T-helper 22 cell (primary cell): ENCODE results near the gene ADCY2.

ENCODE experiments used
- DNase-seq: peaks from one replicate; pipeline ENCODE4 v3.0.0-alpha.2; 2020; ENCODE audit warnings: low read depth

Gene ADCY2

GRCh38 chr5:7395947-7396712 is at the start of gene ADCY2:
Gene ADCY2 (plus strand): TSS chr5:7396138. CDS start chr5:7396297, 159 bp downstream.
- no peak for DNase-seq

GRCh38 chr5:7347377-7347776 is 48.6 kb upstream of the ADCY2 start:
- DNase-seq = no peak

GRCh38 chr5:7348168-7348854 is 47.6 kb upstream of the ADCY2 start:
- no peak for DNase-seq

- DNase-seq = no peak
Observed at GRCh38 chr5:7361593-7361992, 34.3 kb upstream of the ADCY2 start.

DNA sequence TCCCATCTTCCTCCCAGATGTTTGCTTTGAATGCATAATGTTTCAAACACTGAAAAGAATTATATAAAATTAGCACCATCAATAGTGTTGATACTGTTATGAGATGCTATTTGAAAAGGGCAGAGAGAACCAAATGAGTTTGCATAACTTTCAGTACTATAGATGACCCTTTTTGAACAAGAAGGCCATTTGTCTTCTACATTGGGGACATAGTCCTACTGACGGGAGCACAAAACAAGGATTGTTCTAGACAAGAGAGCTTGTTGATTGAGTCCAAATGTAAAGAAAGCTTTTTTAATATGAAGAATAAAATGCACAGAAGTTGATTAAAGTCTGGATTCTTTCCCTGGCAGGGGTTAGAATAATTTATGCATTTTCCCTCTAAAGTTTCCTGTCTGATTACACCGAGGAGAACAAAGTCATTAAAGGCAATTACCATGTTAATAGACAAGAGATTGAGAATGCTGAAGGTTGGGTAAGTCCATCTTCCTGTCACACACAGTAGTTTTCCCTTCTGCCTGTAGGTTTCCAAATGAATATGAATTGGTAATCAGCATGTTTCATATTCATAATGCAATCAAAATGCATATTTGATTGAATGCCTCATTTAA is 32.8 kb upstream of the ADCY2 start:
- DNase-seq = no peak

- DNase-seq = no peak
Observed at GRCh38 chr5:7364226-7364875, 31.6 kb upstream of the ADCY2 start.

DNA sequence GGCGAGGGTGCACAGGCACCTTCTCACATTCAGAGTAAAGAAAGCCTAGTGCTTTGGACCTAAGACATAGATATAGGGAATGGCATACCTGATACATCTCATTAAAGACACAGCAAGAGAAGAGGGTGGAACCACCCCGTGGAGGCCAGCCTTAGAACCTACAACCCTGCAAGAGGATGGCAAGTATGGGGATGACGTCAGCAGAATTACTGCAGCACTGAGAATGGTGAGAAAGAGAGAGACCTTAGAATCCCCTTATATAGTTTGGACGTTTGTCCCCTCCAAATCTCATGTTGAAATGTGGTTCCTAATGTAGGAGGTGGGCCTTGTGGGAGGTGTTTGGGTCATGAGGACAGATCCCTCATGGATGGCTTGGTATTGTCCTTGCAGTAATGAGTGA is 28.2 kb upstream of the ADCY2 start:
- DNase-seq = no peak

DNA sequence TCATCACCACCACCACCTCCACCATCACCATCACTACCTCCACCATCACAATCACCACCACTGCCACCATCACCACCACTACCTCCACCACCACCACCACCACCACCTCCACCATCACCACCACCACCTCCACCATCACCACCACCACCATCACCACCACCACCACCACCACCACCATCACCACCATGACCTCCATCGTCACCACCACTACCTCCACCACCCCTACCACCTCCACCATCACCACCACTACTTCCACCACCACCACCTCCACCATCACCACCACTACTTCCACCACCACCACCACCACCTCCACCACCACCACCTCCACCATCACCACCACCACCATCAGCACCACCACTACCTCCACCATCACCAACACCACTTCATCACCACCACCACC is 23.5 kb upstream of the ADCY2 start:
- DNase-seq = no peak

DNA sequence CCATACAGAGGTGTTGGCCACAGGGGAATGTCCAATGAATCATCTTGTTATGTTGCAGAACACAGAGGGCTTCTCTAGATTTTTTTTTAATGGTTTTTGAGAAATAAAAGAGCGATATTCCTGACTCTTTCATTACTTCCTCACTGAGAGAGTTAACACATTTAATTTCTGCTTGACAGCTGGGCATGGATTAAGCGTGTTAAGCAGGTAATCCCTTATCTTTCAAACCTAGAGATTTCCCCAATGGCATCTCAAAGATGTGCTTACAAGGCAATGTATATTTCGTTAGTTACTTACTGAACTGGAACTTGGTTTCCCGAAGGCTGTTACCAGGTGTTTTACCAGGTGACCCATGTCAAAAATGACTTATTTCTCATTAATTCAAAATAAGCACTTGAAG is 21.8 kb upstream of the ADCY2 start:
- DNase-seq = no peak

GRCh38 chr5:7375457-7375856 is 20.5 kb upstream of the ADCY2 start:
- DNase-seq = no peak

- no peak for DNase-seq
Observed at GRCh38 chr5:7376871-7377270, 19.1 kb upstream of the ADCY2 start.

- no peak for DNase-seq
Observed at GRCh38 chr5:7377761-7378160, 18.2 kb upstream of the ADCY2 start.

- DNase-seq = no peak
Observed at GRCh38 chr5:7382588-7382987, 13.3 kb upstream of the ADCY2 start.

GRCh38 chr5:7385681-7386080 is 10.3 kb upstream of the ADCY2 start:
- no peak for DNase-seq

GRCh38 chr5:7388553-7388952 is 7.4 kb upstream of the ADCY2 start:
- no peak for DNase-seq

DNA sequence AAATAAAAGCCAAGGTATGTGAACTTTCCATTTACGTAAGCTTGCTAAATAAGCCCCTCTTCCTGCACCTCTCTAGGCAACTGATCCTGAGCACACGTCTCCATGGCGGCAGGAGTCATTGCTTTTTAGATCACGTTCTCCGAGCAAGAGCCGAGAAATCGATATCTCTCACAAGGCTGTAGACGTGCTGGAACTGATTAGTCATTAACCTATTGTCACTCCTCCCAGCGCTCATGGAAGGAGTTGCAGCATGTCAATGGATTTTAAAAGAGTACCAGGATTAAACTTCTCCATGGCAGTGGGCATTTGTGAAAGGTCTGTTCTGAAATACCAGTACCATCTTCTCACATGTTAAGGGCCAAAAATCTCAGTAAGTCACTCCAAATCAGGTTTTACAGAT is 4.7 kb upstream of the ADCY2 start:
- no peak for DNase-seq

GRCh38 chr5:7391814-7392692 is 3.9 kb upstream of the ADCY2 start:
- no peak for DNase-seq

- DNase-seq = no peak
Observed at GRCh38 chr5:7392693-7393024, 3.3 kb upstream of the ADCY2 start.

DNA sequence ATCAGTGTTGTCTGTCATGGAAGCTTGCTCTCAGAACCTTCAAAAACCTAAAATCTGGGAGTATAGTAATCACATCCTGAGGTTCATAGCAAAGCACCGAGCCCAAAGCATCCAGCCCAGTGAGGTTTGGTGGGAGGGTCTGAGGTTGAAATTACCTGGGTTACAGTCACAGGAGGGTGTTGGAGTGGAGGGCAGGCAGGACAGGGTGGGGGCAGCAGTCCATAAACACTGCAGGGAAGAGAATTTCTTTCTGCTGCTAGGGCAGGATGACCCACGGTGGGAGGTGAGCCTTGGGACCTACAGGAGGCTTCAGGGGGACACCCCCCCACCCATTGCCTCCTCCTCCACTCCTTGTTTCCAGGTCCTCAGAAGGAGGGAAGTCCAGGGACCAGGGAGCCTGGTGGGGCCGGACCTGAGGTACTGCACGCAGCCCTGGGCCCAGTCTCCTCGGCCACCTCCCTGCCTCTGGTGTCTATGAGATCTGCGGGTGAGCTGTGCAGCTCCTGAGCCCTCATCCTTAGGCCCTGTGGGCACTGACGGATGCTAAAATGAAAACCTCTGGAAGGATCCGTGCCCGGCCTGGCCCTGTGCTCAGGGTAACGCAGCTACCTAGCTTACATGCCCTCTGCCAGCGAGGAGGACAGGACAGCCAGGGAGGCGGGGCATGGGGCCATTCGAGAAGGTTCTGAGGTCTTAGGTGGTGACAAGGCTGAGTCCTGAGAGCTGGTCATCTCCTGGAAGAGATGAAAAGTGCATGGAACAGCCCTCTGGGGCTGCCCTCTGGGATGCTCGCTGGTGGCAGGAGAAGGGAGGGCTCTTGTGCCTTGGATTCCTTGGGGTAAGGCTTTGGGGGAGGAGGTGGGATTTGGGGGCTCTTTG is 1.8 kb upstream of the ADCY2 start:
- no peak for DNase-seq

GRCh38 chr5:7394889-7395431 is 978 bp upstream of the ADCY2 start:
- DNase-seq = no peak
